ENCODE results near the gene SRSF5. TPM values are rescaled to one million over a fixed set of nuclear protein-coding genes. Genes with fewer than 3 reads are reported as not detected.
"Not testable (repeated sequence)": the region's sequence is repeated elsewhere in the genome, so short reads cannot be mapped to it uniquely, and the experiment has no call there.

SRSF5 gene
- total and polyA plus RNA-seq, 2 donors from 2014 or later, result 207 to 340 TPM

DNA sequence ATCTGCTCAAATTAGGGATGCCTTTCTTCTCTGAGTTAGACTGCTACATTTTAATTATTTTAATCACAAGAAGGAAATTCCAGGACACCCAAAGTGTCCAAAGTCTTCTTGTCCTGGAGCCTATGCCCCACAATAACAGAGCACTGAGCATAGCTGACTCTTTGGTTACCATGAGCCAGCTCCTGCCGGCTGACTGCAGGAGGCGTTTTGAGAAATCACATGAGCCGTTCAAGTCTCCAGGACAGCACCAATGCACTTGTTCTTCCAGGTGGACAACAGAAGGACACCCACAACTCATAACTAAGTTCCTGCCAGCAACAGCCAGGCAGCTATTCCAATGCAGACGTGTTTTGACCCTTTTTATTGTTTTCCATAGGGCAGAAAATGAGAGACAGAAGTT lies 46.0 kb upstream of the SRSF5 start:
- Histone ChIP-seq H3K27me3 (ENCODE audit: control insufficient read depth, insufficient read depth, low read length) (no peaks in the 10 kb centered on the region), H3K9me3 (ENCODE audit: control insufficient read depth in 2 of 3, insufficient read depth in 1 of 3, low read length in 3 of 3) (no peaks in the 10 kb centered on the region), H3K36me3 (ENCODE audit: control insufficient read depth in 2 of 3, insufficient read depth in 3 of 3, low read length in 3 of 3) (no peaks in the 10 kb centered on the region), H3K9ac (ENCODE audit: low read length in 3 of 3) (no peak overlapping the region), H3K27ac (ENCODE audit: low read depth in 2 of 2, low read length in 2 of 2) (no peak overlapping the region), H3K4me1 (ENCODE audit: control insufficient read depth in 2 of 3, insufficient read depth in 2 of 3, low read depth in 1 of 3, low read length in 3 of 3) (peaks cover 8 to 24% (median 8%) of the 10 kb centered on the region in 3 donors), H3K4me3 (ENCODE audit: low read length in 3 of 3) (no peak overlapping the region)
- DNase-seq, result no peak
- intact Hi-C loops (cut with DNase I), result no loop called here
- TF ChIP-seq, protein P1, sequence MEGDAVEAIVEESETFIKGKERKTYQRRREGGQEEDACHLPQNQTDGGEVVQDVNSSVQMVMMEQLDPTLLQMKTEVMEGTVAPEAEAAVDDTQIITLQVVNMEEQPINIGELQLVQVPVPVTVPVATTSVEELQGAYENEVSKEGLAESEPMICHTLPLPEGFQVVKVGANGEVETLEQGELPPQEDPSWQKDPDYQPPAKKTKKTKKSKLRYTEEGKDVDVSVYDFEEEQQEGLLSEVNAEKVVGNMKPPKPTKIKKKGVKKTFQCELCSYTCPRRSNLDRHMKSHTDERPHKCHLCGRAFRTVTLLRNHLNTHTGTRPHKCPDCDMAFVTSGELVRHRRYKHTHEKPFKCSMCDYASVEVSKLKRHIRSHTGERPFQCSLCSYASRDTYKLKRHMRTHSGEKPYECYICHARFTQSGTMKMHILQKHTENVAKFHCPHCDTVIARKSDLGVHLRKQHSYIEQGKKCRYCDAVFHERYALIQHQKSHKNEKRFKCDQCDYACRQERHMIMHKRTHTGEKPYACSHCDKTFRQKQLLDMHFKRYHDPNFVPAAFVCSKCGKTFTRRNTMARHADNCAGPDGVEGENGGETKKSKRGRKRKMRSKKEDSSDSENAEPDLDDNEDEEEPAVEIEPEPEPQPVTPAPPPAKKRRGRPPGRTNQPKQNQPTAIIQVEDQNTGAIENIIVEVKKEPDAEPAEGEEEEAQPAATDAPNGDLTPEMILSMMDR (IDR thresholded peaks at IDR 0.05; ENCODE audit: borderline replicate concordance, extremely low read depth, insufficient read depth), result no peak
- FAIRE-seq, result no peak

DNA sequence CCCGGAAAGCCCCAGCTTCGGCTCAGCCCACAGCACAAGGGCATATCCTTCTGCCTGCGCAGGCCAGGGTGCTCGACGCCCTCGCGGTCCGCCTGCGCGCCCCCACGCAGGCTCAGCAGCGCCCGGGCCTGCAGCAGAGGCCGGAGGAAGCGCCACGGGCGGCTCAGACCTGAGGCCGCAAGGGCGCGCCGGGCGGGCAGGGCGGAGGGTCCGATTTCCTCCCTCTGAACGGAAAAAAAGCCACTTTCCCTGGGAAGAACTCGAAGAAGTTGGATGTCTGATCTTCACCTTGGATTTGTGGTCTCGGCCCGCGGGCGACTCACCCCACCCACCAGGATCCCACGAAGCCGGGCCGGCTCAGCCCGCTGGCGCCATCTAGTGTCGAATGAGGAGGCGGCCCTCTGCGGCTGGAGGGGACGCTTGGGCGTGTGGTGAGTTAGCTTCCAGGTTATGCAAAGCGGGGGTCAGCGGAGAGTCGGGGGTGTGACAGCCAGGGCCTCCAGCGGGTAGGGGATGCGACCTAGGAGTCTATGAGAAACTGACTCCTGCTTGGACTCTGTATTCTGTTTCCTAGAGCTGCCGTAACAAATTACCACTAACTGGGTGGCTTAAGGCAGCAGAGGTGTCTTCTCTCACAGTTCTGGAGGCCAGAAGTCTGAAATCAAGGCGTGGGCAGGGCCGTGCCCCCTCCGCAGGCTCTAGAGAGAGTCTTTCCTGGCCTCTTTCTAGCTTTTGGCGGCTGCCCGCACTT lies 40.0 kb upstream of the SRSF5 start:
- DNase-seq (peak; percentile 85 to 93 (median 89)), FAIRE-seq (no peak)
- Histone ChIP-seq H3K9ac (ENCODE audit: low read length in 3 of 3) (peak overlapping the region in 2 of 3 donors; percentile 48 to 63), H3K4me3 (ENCODE audit: low read length in 3 of 3) (peak overlapping the region; percentile 53 to 67 (median 56)), H3K27ac (ENCODE audit: low read depth in 2 of 2, low read length in 2 of 2) (peak overlapping the region; percentile 40 to 69), H3K36me3 (ENCODE audit: control insufficient read depth in 2 of 3, insufficient read depth in 3 of 3, low read length in 3 of 3) (no peaks in the 10 kb centered on the region), H3K27me3 (ENCODE audit: control insufficient read depth, insufficient read depth, low read length) (no peaks in the 10 kb centered on the region), H3K4me1 (ENCODE audit: control insufficient read depth in 2 of 3, insufficient read depth in 2 of 3, low read depth in 1 of 3, low read length in 3 of 3) (peaks cover 0 to 7% (median 6%) of the 10 kb centered on the region in 3 donors), H3K9me3 (ENCODE audit: control insufficient read depth in 2 of 3, insufficient read depth in 1 of 3, low read length in 3 of 3) (no peaks in the 10 kb centered on the region)
- TF ChIP-seq, protein P1 (IDR thresholded peaks at IDR 0.05; ENCODE audit: borderline replicate concordance, extremely low read depth, insufficient read depth), result peak; percentile 94
- intact Hi-C loops (cut with DNase I), result loop anchor here (5.0 kb wide), 1 partner anchor 140 kb away; no protein-coding TSS in a partner anchor

DNA sequence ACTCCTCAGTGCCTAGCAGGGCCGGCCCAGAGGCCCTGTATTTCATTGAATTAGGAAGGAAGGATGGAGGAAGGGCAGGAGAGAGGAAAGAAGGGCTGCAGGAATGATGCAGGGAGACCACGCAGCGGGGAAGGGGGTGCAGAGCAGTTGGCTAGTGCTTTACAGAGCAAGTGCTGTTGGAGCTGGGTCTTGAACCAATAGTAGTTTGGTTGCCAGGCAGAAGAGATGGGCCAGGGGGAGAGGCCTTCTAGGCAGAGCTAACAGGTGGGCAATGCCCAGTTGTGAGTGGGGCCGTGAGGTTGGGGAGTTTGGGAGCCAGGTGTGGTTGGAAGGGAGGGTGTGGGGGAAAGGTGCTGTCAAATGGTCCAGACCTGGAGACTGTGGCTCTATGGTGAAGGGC lies 39.1 kb upstream of the SRSF5 start:
- no peaks in the 10 kb centered on the region for H3K9me3 ChIP-seq (ENCODE audit: control insufficient read depth in 2 of 3, insufficient read depth in 1 of 3, low read length in 3 of 3)
- intact Hi-C loops (cut with DNase I), result loop anchor here (5.0 kb wide), 1 partner anchor 141 kb away; no protein-coding TSS in a partner anchor
- TF ChIP-seq, protein P1 (IDR thresholded peaks at IDR 0.05; ENCODE audit: borderline replicate concordance, extremely low read depth, insufficient read depth), result no peak
- no peak overlapping the region for H3K4me3 ChIP-seq (ENCODE audit: low read length in 3 of 3)
- no peaks in the 10 kb centered on the region for H3K36me3 ChIP-seq (ENCODE audit: control insufficient read depth in 2 of 3, insufficient read depth in 3 of 3, low read length in 3 of 3)
- H3K27me3 ChIP-seq (ENCODE audit: control insufficient read depth, insufficient read depth, low read length), result no peaks in the 10 kb centered on the region
- H3K9ac ChIP-seq (ENCODE audit: low read length in 3 of 3), result no peak overlapping the region
- FAIRE-seq, result no peak
- H3K4me1 ChIP-seq (ENCODE audit: control insufficient read depth in 2 of 3, insufficient read depth in 2 of 3, low read depth in 1 of 3, low read length in 3 of 3), result peaks cover 0 to 7% (median 6%) of the 10 kb centered on the region in 3 donors
- no peak overlapping the region for H3K27ac ChIP-seq (ENCODE audit: low read depth in 2 of 2, low read length in 2 of 2)
- DNase-seq, result no peak

DNA sequence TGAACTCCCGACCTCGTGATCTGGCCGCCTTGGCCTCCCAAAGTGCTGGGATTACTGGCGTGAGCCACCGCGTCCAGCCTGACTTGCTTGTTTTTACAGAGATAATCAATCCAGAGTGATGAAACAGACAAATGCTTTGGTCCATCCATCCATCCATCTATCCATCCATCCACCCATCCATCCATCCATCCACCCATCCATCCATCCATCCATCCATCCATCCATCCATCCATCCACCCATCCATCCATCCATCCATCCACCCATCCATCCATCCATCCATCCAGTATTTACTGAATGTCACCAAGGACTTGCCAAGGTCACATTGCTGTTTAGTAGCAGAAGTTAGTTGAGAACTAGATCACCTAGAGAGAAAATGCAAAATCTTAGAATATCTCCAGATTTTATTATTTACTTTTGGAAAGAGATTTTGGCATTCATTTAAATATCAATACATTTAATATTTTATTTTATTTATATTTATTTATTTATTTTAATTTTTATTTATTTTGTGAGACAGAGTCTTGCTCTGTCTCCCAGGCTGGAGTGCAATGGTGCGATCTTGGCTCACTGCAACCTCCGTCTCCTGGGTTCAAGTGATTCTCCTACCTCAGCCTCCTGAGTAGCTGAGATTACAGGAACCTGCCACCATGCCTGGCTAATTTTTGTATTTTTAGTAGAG lies 34.9 kb upstream of the SRSF5 start:
- FAIRE-seq; H3K27ac ChIP-seq (ENCODE audit: low read depth in 2 of 2, low read length in 2 of 2); H3K4me3 ChIP-seq (ENCODE audit: low read length in 3 of 3); H3K36me3 ChIP-seq (ENCODE audit: control insufficient read depth in 2 of 3, insufficient read depth in 3 of 3, low read length in 3 of 3); H3K27me3 ChIP-seq (ENCODE audit: control insufficient read depth, insufficient read depth, low read length); intact Hi-C loops (cut with DNase I); H3K4me1 ChIP-seq (ENCODE audit: control insufficient read depth in 2 of 3, insufficient read depth in 2 of 3, low read depth in 1 of 3, low read length in 3 of 3); H3K9me3 ChIP-seq (ENCODE audit: control insufficient read depth in 2 of 3, insufficient read depth in 1 of 3, low read length in 3 of 3); H3K9ac ChIP-seq (ENCODE audit: low read length in 3 of 3); DNase-seq: not testable (repeated sequence)

DNA sequence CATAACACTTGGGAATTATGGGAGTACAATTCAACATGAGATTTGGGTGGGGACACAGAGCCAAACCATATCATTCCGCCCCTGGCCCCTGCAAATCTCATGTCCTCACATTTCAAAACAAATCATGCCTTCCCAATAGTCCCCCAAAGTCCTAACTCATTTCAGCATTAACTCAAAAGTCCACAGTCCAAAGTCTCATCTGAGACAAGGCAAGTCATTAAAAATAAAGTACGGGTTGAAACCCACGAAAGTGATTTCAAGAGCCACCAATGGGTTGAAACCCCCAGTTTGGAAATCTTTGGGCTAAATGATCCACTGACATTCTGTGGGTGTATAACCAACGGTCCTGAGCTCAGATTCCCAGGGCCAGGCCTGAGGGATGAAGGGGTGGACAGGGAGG lies 30.5 kb upstream of the SRSF5 start:
- H3K9ac ChIP-seq (ENCODE audit: low read length in 3 of 3); DNase-seq; H3K27me3 ChIP-seq (ENCODE audit: control insufficient read depth, insufficient read depth, low read length); H3K27ac ChIP-seq (ENCODE audit: low read depth in 2 of 2, low read length in 2 of 2); intact Hi-C loops (cut with DNase I); H3K9me3 ChIP-seq (ENCODE audit: control insufficient read depth in 2 of 3, insufficient read depth in 1 of 3, low read length in 3 of 3); H3K36me3 ChIP-seq (ENCODE audit: control insufficient read depth in 2 of 3, insufficient read depth in 3 of 3, low read length in 3 of 3); H3K4me3 ChIP-seq (ENCODE audit: low read length in 3 of 3); H3K4me1 ChIP-seq (ENCODE audit: control insufficient read depth in 2 of 3, insufficient read depth in 2 of 3, low read depth in 1 of 3, low read length in 3 of 3); FAIRE-seq: not testable (repeated sequence)

Data from kidney (tissue), 14 donors.